SK-N-SH (cell line): ENCODE data around the gene CCDC27. TPM values are rescaled to one million over a fixed set of nuclear protein-coding genes. Genes with fewer than 3 reads are reported as not detected.

ENCODE experiments used
- CTCF ChIA-PET: fragments of 300-600, 350-600 bp; formaldehyde crosslinking; extraction: SDS; loops from one replicate; lab custom pipeline; 2021; lab: Yijun Ruan, JAX
- POLR2A ChIA-PET: fragments of 350-600 bp; sonication (Branson Sonifier 250); formaldehyde crosslinking; extraction: SDS; loops from one replicate; lab custom pipeline; 2020; ENCODE audit warnings: antibody characterized with exemption, inconsistent platforms; lab: Yijun Ruan, JAX
- DNase-seq: peaks from one replicate; pipeline ENCODE4 v3.0.0; 2012
- H2AFZ ChIP-seq: fragments of 200-600 bp; sonication (generic); 2 replicates; pipeline ENCODE4 v1.8.1; 2016; ENCODE audit warnings: antibody characterized with exemption, mild to moderate bottlenecking, low read depth
- H3F3A ChIP-seq: fragments of 200-600 bp; sonication (generic); replicated peaks from 2 replicates; pipeline ENCODE3; 2016; ENCODE audit warnings: antibody characterized with exemption, mild to moderate bottlenecking; ENCODE audit not compliant: insufficient read depth
- H3K27ac ChIP-seq, 2 experiments: fragments of 200-500 bp in 1 of 2; fragments of 200-600 bp in 1 of 2; sonication (Bioruptor generic) in 1 of 2; sonication (generic), shearing (Covaris generic) in 1 of 2; 2 replicates each; pipeline versions ENCODE4 v1.5.1 to v1.6.1; 2014 to 2016; ENCODE audit warnings: low read depth in 2 of 2, inconsistent platforms in 1 of 2, low read length in 1 of 2, mild to moderate bottlenecking in 1 of 2, mixed read lengths in 1 of 2
- H3K27me3 ChIP-seq: fragments of 200-600 bp; sonication (generic), shearing (Covaris generic); 2 replicates; pipeline ENCODE4 v1.6.1; 2016; ENCODE audit warnings: mixed run types; ENCODE audit not compliant: insufficient read depth
- H3K36me3 ChIP-seq, 2 experiments: fragments of 200-500 bp in 1 of 2; fragments of 200-600 bp in 1 of 2; sonication (Bioruptor generic) in 1 of 2; sonication (generic) in 1 of 2; replicated peaks in 1 of 2; 2 replicates each; pipeline versions ENCODE3 to v1.5.1; 2014 to 2016; ENCODE audit warnings: low read length in 1 of 2, mild to moderate bottlenecking in 1 of 2; ENCODE audit not compliant: insufficient read depth in 2 of 2, control insufficient read depth in 1 of 2
- H3K4me1 ChIP-seq, 2 experiments: fragments of 200-500 bp in 1 of 2; fragments of 200-600 bp in 1 of 2; sonication (Bioruptor generic) in 1 of 2; sonication (generic), shearing (Covaris generic) in 1 of 2; 2 replicates each; pipeline versions ENCODE4 v1.5.1 to v1.6.1; 2014 to 2016; ENCODE audit warnings: low read depth in 1 of 2, low read length in 1 of 2, mixed run types in 1 of 2; ENCODE audit not compliant: insufficient read depth in 2 of 2, control insufficient read depth in 1 of 2
- H3K4me2 ChIP-seq: fragments of 200-600 bp; sonication (generic), shearing (Covaris generic); 2 replicates; pipeline ENCODE4 v1.6.1; 2017; ENCODE audit warnings: mixed run types
- H3K4me3 ChIP-seq, 2 experiments: fragments of 200-500 bp in 1 of 2; fragments of 200-600 bp in 1 of 2; sonication (Bioruptor generic) in 1 of 2; sonication (generic), shearing (Covaris generic) in 1 of 2; 2 replicates each; pipeline versions ENCODE4 v1.5.1 to v1.8.1; 2014 to 2016; ENCODE audit warnings: low read depth in 2 of 2, inconsistent platforms in 1 of 2, low read length in 1 of 2, mild to moderate bottlenecking in 1 of 2, mixed read lengths in 1 of 2, moderate library complexity in 1 of 2
- H3K79me2 ChIP-seq: fragments of 200-600 bp; sonication (generic); 2 replicates; pipeline ENCODE4 v1.8.1; 2017; ENCODE audit warnings: mild to moderate bottlenecking; ENCODE audit not compliant: insufficient read depth
- H3K9ac ChIP-seq: fragments of 200-600 bp; sonication (generic); 2 replicates; pipeline ENCODE4 v1.6.1; 2017; ENCODE audit warnings: mixed run types
- H3K9me2 ChIP-seq: fragments of 200-600 bp; sonication (generic); 2 replicates; pipeline ENCODE4 v1.6.1; 2017; ENCODE audit warnings: mixed run types
- H3K9me3 ChIP-seq: fragments of 200-600 bp; sonication (generic); 2 replicates; pipeline ENCODE4 v1.6.1; 2017; ENCODE audit warnings: mixed run types, mild to moderate bottlenecking, moderate library complexity
- H4K20me1 ChIP-seq: fragments of 200-600 bp; sonication (generic); 2 replicates; pipeline ENCODE4 v1.6.1; 2017; ENCODE audit warnings: mild to moderate bottlenecking, mixed run types; ENCODE audit not compliant: insufficient read depth
- ELF1 ChIP-seq: IDR thresholded peaks from 2 replicates; pipeline ENCODE4 v1.4.0; 2012
- JUND ChIP-seq: IDR thresholded peaks from 2 replicates; pipeline ENCODE4 v1.4.0; 2012
- MAX ChIP-seq: IDR thresholded peaks from 2 replicates; pipeline ENCODE4 v1.4.0; 2012; ENCODE audit warnings: low read depth
- MXI1 ChIP-seq: IDR thresholded peaks from 2 replicates; pipeline ENCODE4 v1.6.1; 2012; ENCODE audit warnings: mild to moderate bottlenecking, low read depth, low read length, improper control_type of control experiment
- NFIC ChIP-seq: IDR thresholded peaks from 2 replicates; pipeline ENCODE4 v1.4.0; 2012; ENCODE audit warnings: borderline replicate concordance
- POLR2AphosphoS5 ChIP-seq: IDR thresholded peaks from 2 replicates; pipeline ENCODE4 v1.6.1; 2012; ENCODE audit warnings: low read depth, low read length
- TCF12 ChIP-seq: IDR thresholded peaks from 2 replicates; pipeline ENCODE4 v1.4.0; 2012
- USF2 ChIP-seq: fragments of 150-350 bp; IDR thresholded peaks from 2 replicates; pipeline ENCODE4 v1.6.1; 2017; ENCODE audit warnings: antibody characterized with exemption, low read length, low read depth, borderline replicate concordance
- YY1 ChIP-seq: IDR thresholded peaks from 2 replicates; pipeline ENCODE4 v1.4.0; 2012; ENCODE audit warnings: low read depth, mild to moderate bottlenecking
- WGBS: methylation state at CpG from one replicate; pipeline ENCODE4 v1.1.6; 2017; ENCODE audit warnings: low lambda C conversion rate; 5-methylcytosine and 5-hydroxymethylcytosine counted together
- polyA plus RNA-seq, 3 experiments: library from polyadenylated mRNA; depleted of rRNA; stranded (reverse); fragments of >200 nt; gene quantifications; 2 replicates each; pipeline ENCODE4 v1.2.3, GENCODE V29; 2012

CCDC27 gene
- polyA plus RNA-seq, 1 of the 3 experiments (the other 2 are of a cell fraction): not detected

- H3K4me2 ChIP-seq: no peak overlapping the region
- ChIA-PET POLR2A (no interaction called here), CTCF (interaction anchor here (6.7 kb wide), 1 partner anchor 34 kb away, joined by 55 read pairs; no protein-coding TSS in a partner anchor)
- H3K9me2 ChIP-seq: no peaks in the 10 kb centered on the region
- no peaks in the 10 kb centered on the region for H3K27me3 ChIP-seq
- no peaks in the 10 kb centered on the region for H3K9me3 ChIP-seq
- no peak for TF ChIP-seq MXI1
- no peak for TF ChIP-seq USF2
- peaks cover 0 to 5% of the 10 kb centered on the region in 2 experiments for H3K36me3 ChIP-seq
- H3K4me3 ChIP-seq: no peak overlapping the region
- no peaks in the 10 kb centered on the region for H4K20me1 ChIP-seq
- no peak for DNase-seq
- no peak overlapping the region for H2AFZ ChIP-seq
- 64% methylated on average over 6 of the region's 25 CpGs for WGBS
- H3F3A ChIP-seq: no peaks in the 10 kb centered on the region
- H3K9ac ChIP-seq: no peak overlapping the region
- H3K79me2 ChIP-seq: no peaks in the 10 kb centered on the region
- H3K4me1 ChIP-seq: peaks cover 0 to 20% of the 10 kb centered on the region in 2 experiments; a peak in 1 of 4 replicates
- no peak overlapping the region for H3K27ac ChIP-seq
Measured at GRCh38 chr1:3730543-3731247, 21.6 kb upstream of the CCDC27 start.

- no peak overlapping the region for H2AFZ ChIP-seq
- WGBS: 62% methylated on average over 10 of the region's 25 CpGs
- POLR2A ChIA-PET: no interaction called here
Measured at GRCh38 chr1:3731583-3732433, 20.4 kb upstream of the CCDC27 start.

More at GRCh38 chr1:3731583-3732433, 20.4 kb upstream of the CCDC27 start:
- no peaks in the 10 kb centered on the region for H4K20me1 ChIP-seq
- no peak overlapping the region for H3K4me3 ChIP-seq
- CTCF ChIA-PET: interaction anchor here (0.6 to 6.7 kb wide), 5 partner anchors 7 to 279 kb away, joined by 3 to 55 read pairs (median 4); partner anchors contain the start of gene WRAP73
- peaks cover 0 to 16% of the 10 kb centered on the region in 2 experiments for H3K36me3 ChIP-seq
- no peak overlapping the region for H3K4me2 ChIP-seq
- no peak overlapping the region for H3K9ac ChIP-seq
- no peaks in the 10 kb centered on the region for H3K9me3 ChIP-seq
- H3K4me1 ChIP-seq: peaks cover 0 to 22% of the 10 kb centered on the region in 2 experiments; a peak in 1 of 4 replicates
- H3K9me2 ChIP-seq: no peaks in the 10 kb centered on the region
- peak overlapping the region in 1 of 2 experiments; percentile 9; a peak in 1 of 4 replicates for H3K27ac ChIP-seq
- no peak for TF ChIP-seq JUND
- no peak for TF ChIP-seq TCF12
- TF ChIP-seq ELF1: no peak
- no peak for TF ChIP-seq YY1
- TF ChIP-seq POLR2AphosphoS5: no peak
- no peak for TF ChIP-seq NFIC
- TF ChIP-seq MAX: no peak
- H3K79me2 ChIP-seq: no peaks in the 10 kb centered on the region
- no peaks in the 10 kb centered on the region for H3K27me3 ChIP-seq
- H3F3A ChIP-seq: no peaks in the 10 kb centered on the region
- no peak for DNase-seq
